Loucy (cell line): ENCODE measurements around the gene WIPI1.

Experiments
- CTCF ChIP-seq: fragments of 200-600 bp; sonication (generic); conservative IDR thresholded peaks from 2 replicates; pipeline ENCODE4 v1.5.1; 2014; ENCODE audit warnings: mild to moderate bottlenecking, antibody characterized with exemption, low read length
- EZH2phosphoT487 ChIP-seq: fragments of 200-600 bp; IDR thresholded peaks from 2 replicates; pipeline ENCODE4 v1.6.1; 2018; ENCODE audit warnings: antibody characterized with exemption, mild to moderate bottlenecking, moderate library complexity, borderline replicate concordance

GRCh38 chr17:68441070-68441770 lies 16.1 kb downstream of the WIPI1 start:
- TF ChIP-seq CTCF (no peak), EZH2phosphoT487 (no peak)
